Umbilical cord (tissue), 2 donors: ENCODE data around the gene ACYP2. TPM values are rescaled to one million over a fixed set of nuclear protein-coding genes. Genes with fewer than 3 reads are reported as not detected.

Source experiments
- DNase-seq: peaks from one replicate; pipeline ENCODE4 v3.0.0-alpha.2; 2015; ENCODE audit warnings: low spot score
- total RNA-seq: library from RNA; depleted of rRNA; stranded (reverse); fragments of >200 nt; gene quantifications from one replicate; pipeline ENCODE4 v1.2.3, GENCODE V29; 2014; ENCODE audit warnings: low replicate concordance; ENCODE audit not compliant: insufficient read depth

ACYP2 gene
- total RNA-seq, 1 donor from 2014 or later, result 17.3 TPM

DNA sequence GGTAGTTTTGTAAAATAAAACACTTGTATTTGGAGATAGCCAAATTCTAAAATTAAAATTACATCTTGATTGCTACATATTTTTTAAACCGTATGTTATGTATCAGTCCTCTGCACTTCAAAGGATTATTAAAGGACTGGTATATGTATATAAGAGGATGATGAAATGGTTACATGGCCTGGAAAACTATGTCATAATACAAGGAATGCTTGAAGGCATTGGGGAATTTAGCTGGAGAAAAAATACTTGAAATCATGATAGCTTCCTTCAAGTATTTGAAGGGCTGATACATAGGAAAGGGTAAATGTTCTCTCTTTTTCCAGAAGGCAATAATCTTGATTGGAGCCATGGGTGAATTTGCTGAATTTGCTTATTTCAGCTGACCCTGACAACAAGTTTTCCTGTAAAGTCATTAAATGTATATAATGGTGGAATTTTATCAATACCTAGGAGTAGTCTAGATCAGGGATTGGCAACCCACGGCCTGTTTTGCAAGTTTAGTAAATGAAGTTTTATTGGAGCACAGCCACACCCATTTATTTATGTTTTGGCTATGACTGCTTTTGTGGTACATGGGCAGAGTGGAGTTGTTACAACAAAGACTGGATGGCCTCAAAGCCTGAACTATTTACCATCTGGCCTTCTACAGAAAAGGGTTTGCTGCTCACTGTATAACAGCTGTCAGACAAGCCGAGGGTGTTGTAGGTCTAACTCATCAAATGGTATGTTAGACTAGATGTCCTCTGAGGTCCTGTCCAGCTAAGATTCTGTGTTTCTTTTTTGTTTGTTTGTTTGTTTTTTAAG is 34.4 kb downstream of the ACYP2 start:
- peak; percentile 48 for DNase-seq

DNA sequence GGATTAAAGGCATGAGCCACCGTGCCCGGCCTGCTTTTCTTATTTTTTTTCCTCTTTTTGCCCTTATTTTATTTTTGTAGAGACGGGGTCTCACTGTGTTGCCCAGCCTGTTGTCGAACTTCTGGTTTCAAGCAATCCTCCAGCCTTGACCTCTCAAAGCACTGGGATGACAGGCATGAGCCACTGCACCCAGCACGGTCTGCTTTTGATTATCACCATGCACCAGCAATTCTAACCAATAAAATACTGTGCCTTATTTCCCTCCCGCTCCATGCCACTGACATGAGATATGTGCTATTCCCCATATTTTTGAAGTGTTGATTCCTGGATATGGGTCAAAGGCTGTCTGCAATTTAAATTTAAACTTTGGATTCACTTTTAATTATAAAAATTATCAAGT is 42.9 kb downstream of the ACYP2 start:
- DNase-seq, result no peak

- DNase-seq, result no peak
Observed at GRCh38 chr2:54161660-54162424, 46.4 kb downstream of the ACYP2 start.

GRCh38 chr2:54164106-54164505 is 48.7 kb downstream of the ACYP2 start:
- DNase-seq, result no peak

DNA sequence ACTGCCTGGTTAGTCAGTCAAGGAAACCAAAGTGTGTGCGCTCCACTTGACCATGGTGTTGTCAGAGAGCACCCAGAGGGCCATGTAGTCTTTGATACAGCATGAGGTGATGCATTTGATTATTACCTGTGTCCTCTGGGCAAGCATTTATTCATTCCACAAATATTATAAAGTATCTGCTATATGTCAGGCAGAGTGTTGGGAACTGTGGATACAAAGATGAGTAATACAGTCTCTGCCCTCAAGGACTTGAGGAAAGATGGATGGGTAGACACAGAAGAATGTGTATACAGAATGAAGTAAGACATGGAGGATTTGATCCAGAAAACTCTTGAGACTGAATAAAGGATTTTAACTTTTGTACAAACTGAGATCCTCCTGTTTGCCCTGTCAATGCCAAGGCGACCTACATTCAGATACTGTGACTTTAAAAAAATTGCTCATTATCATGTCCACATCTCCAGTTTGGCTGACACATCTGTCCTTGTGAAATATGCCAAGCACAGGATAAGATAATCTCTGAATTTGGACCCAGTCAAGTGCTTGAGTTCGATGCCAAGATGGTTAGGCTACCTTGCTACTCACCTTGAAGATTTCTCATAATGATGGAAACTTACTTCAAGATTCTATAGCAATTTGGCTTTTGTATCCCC is 50.8 kb downstream of the ACYP2 start:
- no peak for DNase-seq

GRCh38 chr2:54176577-54176976 is 61.2 kb downstream of the ACYP2 start:
- DNase-seq, result peak; percentile 74

- no peak for DNase-seq
Observed at GRCh38 chr2:54183281-54183680, 67.9 kb downstream of the ACYP2 start.

DNA sequence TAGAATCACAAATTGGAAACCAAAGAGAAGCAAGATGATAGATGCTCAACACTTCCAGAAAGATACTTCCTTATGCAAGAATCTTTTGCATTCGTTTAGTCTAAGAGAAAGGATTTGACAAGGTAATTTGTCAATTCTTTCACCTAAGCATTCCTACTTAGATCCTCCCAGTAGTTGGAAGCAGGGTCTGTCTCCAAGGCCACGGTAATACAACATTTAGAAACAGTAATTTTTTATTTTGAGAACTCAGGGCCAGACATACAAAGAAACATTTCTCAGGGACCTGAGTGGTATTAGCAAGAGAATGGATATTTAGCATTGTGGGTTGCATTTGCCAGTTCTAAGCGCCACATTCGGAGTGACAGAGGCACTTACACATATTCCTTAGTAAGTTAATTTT is 68.6 kb downstream of the ACYP2 start:
- no peak for DNase-seq

DNA sequence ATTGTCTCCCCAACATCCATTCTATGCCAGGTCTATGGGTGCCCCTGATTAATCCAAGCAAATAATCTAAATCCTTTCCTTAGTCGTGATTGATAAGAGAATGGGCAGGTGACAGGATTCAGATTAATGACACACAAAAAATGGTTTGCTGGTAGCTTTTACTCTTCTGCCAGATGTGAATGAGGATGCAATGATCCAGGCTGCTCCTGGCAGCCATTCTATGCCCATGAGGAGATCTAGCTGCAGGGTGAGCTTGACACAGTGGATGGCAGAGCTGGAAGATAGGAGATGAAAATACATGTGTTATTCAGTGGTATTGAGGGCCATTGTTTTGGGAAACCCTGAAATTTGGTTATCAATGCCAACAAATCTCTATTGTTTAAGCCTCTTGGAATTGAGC is 69.7 kb downstream of the ACYP2 start:
- DNase-seq, result no peak

DNA sequence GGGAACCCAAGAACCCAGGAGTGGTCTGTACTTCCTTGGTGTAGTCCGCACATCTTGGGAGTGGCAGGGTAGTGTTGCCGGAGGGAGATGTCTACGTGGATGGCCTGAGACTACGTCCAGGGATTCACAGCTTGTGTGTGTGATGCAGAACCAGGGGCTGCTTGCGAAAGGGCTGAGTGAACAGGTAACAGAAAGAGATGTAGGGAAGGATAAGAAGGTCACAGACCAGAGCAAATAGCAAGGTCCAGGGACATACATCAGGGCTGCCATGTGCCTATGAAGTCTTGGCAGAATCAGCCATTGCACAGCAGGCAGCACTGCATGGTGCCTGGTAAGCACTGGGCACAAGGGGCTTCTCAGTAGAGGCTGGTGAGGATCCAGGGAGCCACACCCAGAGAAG is 71.9 kb downstream of the ACYP2 start:
- no peak for DNase-seq

DNA sequence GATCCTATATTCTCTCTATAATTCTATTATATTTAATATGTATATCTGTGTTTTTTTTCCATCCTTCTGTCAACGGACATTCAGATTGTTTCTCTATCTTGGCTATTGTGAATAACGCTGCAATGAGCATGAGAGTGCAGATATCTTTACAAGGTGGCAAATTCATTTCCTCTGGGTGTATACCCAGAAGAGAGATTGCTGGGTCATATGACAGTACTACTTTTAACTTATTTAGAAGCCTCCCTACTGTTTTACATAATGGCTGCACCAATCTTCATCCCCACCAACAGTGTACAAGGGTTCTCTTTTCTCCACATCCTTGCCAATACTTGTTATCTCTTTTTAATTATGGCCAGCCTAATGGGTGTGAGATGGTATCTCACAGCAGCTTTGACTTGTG is 74.1 kb downstream of the ACYP2 start:
- no peak for DNase-seq

DNA sequence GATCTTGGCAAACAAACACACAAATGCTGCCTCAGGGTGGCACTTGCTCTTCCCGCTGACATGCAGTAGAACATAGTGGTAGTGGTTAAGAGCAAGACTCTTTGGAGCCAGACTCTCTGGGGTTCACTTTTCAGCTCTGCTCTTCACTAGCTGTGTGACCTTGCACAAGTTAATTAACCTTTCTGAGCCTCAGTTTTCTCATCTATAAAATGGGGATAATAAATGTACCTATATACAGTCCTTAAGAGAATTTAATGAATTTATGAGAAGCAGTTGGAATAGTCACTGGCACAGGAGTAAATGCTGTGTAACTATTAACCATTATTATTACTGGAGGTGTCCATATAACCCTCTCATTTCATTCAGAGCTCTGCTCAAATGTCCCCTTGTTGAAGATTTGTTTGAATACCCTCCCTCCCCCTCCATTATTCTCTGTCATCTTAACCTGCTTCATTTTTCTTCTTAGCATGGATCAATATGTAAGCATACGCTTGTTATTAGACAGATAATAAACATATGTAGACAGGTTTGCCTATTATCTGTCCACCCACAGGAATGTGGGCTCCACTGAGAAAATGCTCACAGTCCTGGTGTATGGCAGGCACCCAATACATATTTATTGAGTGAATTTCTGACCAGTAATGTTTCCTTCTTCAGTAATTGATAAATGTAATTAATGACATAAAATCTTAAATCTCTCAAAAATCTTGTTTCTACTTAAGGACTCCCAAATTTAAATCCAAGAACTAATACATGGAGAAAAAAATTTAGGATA is 76.1 kb downstream of the ACYP2 start:
- DNase-seq, result no peak

GRCh38 chr2:54194761-54195750 is 79.6 kb downstream of the ACYP2 start:
- DNase-seq, result no peak

GRCh38 chr2:54196646-54197045 is 81.2 kb downstream of the ACYP2 start:
- no peak for DNase-seq

GRCh38 chr2:54204476-54204875 is 89.1 kb downstream of the ACYP2 start:
- DNase-seq, result peak; percentile 22

- DNase-seq, result peak; percentile 23
Observed at GRCh38 chr2:54206596-54206995, 91.2 kb downstream of the ACYP2 start.

DNA sequence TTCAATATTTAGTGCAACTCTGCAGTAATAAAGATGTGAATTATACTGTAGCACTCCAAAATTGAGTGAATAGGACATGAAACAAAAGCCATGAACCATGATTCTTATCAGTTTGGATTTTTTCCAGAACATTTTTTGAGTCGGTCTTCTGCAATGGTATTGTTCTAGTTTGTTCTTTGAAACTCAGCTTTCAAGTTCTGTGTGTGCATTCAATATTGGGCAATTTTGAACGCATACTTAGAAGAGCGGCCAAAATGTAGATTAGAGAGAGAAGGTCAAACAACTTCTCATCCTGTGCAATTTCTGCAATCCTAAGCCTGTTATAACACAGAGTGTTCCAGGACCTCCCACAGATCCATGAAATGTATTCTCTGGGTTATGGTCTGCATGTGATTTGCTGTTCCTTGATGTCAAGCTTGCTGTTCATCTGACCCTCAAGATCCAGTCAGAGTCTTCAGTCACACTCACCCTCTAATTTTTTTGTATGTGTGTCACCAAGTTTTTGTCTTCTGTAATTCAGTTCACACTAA is 92.3 kb downstream of the ACYP2 start:
- DNase-seq, result peak; percentile 64

GRCh38 chr2:54208364-54209240 is 93.2 kb downstream of the ACYP2 start:
- DNase-seq, result peak; percentile 59

- no peak for DNase-seq
Observed at GRCh38 chr2:54209379-54209778, 94.0 kb downstream of the ACYP2 start.
